Upper lobe of left lung (tissue), 4 donors: Measurements from ENCODE around the gene RRN3.
A peak's percentile ranks its signal among the peaks of the same experiment; 100 is the strongest.
"Not testable (repeated sequence)": the region's sequence is repeated elsewhere in the genome, so short reads cannot be mapped to it uniquely, and the experiment has no call there.

Experiments used
- CTCF ChIP-seq, 6 experiments: fragments of 450-650 bp in 4 of 6; fragments of 200-600 bp in 2 of 6; sonication (generic) in 2 of 6; IDR thresholded peaks; one replicate each; pipeline ENCODE4 v1.5.1; 2016 to 2019; ENCODE audit warnings: antibody characterized with exemption in 6 of 6
- EP300 ChIP-seq, 4 donors: sonication (generic); formaldehyde crosslinking; IDR thresholded peaks; one replicate each; pipeline ENCODE4 v1.5.1; 2017; ENCODE audit warnings: antibody characterized with exemption in 4 of 4, control low read depth in 2 of 4
- POLR2A ChIP-seq, 4 donors: fragments of 450-650 bp; IDR thresholded peaks; one replicate each; pipeline ENCODE4 v1.5.1; 2016 to 2017; ENCODE audit warnings: antibody characterized with exemption in 4 of 4, mild to moderate bottlenecking in 2 of 4
- POLR2AphosphoS5 ChIP-seq, 2 donors: sonication (generic); formaldehyde crosslinking; IDR thresholded peaks; one replicate each; pipeline ENCODE4 v1.5.1; 2017; ENCODE audit warnings: antibody characterized with exemption in 2 of 2

- peak in 3 of 6 experiments; percentile 25 to 31 (median 28) for TF ChIP-seq CTCF (IDR thresholded peaks at IDR 0.05)
- TF ChIP-seq EP300, POLR2A, POLR2AphosphoS5 (IDR thresholded peaks at IDR 0.05): not testable (repeated sequence)
These were observed 71.9 kb downstream of the RRN3 start for GRCh38 chr16:15022194-15022593.
